ELR (cell line): ENCODE measurements around the gene FMO2.

ENCODE experiments used
- DNase-seq: peaks from one replicate; pipeline ENCODE4 v3.0.0-alpha.2; 2015; ENCODE audit warnings: low read depth

The FMO2 gene

DNA sequence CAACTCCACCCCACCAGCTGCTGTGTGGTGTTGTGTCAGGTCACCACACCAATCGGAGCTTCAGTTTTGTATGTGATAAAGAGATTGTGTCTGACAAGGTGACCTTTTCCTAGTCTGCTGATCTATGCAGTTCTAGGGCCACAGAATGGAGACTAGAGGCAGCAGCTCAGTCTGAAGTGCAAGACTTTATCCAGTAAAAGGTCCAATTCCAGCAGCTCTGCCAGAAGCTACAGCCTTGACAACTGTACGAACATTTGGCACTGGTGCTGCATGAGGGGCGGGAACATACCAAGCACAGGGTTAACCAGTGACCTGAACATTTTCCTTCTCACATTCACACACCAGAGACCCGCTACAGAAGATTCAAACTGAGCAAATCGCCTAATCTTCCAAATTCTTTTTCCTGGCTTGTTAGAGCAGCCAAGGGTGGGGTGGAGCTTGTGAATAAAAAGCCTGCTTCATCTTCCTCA is 72.5 kb downstream of the FMO2 start:
- no peak for DNase-seq

DNA sequence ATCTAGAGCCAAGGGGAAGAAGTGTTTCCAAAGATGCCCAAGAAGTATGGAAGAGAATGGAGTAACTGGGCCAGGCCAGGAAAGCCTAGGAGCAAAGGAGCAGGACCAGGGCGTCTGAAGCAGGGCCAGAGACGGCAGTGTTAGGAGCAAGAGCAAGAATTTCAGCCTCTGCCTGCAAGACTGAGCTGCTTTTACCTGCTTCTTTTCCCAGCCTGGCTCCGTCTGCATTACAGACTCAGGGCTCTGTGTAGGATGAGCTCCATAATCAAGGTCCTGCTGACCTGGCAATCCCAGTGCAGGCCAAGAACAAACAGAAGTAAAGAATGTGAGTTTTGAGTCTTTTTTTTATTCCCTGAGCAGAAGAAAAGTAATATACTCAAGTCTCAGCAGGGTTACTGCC is 73.3 kb downstream of the FMO2 start:
- DNase-seq: no peak

DNA sequence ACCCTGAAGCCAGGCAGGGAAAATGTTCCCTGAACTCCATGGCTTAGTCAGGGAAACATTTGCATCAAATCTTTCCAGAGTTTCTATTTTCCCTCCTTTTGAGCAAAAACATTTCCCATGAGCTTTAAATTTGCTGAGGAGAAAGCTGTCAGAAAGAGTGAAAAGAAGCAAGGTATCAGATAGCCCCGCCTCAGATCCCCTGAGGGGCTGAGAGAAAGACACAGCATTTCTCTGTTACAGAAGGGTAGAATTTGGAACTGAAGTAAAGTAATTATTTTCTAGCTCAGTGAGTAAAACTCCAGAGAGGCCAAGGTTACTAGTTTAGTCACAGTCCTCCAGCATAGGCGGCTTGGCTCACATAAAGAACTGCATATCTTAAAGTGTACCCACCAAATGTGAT is 73.8 kb downstream of the FMO2 start:
- DNase-seq: no peak
